Pancreas (tissue), 10 donors: Measurements from ENCODE around the gene PDLIM7. TPM values are rescaled to one million over a fixed set of nuclear protein-coding genes. Genes with fewer than 3 reads are reported as not detected.

Experiments
- ATAC-seq, 4 donors: fragments of 200-7000 bp; cut with Tn5 transposase; one replicate each; pipeline versions ENCODE4 v1.8.0 to v1.9.1; 2020; ENCODE audit warnings: mild to moderate bottlenecking in 4 of 4, moderate library complexity in 4 of 4
- DNase-seq, 6 donors: peaks; one replicate each; pipeline ENCODE4 v3.0.0-alpha.2; 2020
- FAIRE-seq: peaks from 2 replicates; lab custom pipeline; 2012; peaks lifted over from hg19 to GRCh38; lab: Jason Lieb, UNC
- H3K27ac ChIP-seq, 4 donors: fragments of 200-600 bp; sonication (generic); 1 replicate in 3 of 4; 2 replicates in 1 of 4; pipeline versions ENCODE4 v1.5.0 to v1.8.0; 2020
- H3K27me3 ChIP-seq, 4 donors: fragments of 200-600 bp; one replicate each; pipeline ENCODE4 v1.8.0; 2021
- H3K36me3 ChIP-seq, 3 donors: fragments of 200-600 bp; sonication (generic) in 1 of 3; one replicate each; pipeline versions ENCODE4 v1.5.0 to v1.8.0; 2020 to 2021
- H3K4me1 ChIP-seq, 3 donors: fragments of 200-600 bp; one replicate each; pipeline ENCODE4 v1.8.0; 2021
- H3K4me3 ChIP-seq, 4 donors: fragments of 200-600 bp; sonication (generic) in 2 of 4; one replicate each; pipeline versions ENCODE4 v1.5.0 to v1.8.0; 2020 to 2021
- H3K9me3 ChIP-seq, 4 donors: fragments of 200-600 bp; one replicate each; pipeline ENCODE4 v1.8.0; 2021
- WGBS, 2 donors: extraction: QIAGEN DNeasy Blood & Tissue Kit; methylation state at CpG; one replicate each; pipeline ENCODE4 v1.1.7; 2013; 5-methylcytosine and 5-hydroxymethylcytosine counted together
- intact Hi-C, 3 donors: fragments of 100-400 bp; cut with DNase I; formaldehyde crosslinking; loops; one replicate each; pipeline versions ENCODE4 v1.11.1 to v1.14.2; 2022
- polyA plus RNA-seq, 2 donors: library from polyadenylated mRNA; stranded (reverse); fragments of 200-250 nt; gene quantifications; one replicate each; pipeline ENCODE4 v1.2.3, GENCODE V29; 2013
- total RNA-seq, 6 donors: library from RNA; stranded (reverse); fragmentation: NEBNext Ultra II Directional in 4 of 6; extraction: Animal tissue kit (Norgen Biotek cat#: 25700) in 4 of 6; gene quantifications; one replicate each; pipeline versions ENCODE4 v1.2.1 to v1.2.4, GENCODE V29; 2021 to 2023
- TF ChIP-seq, protein P1 (sequence below), 4 donors: fragments of 200-600 bp; sonication (generic) in 3 of 4; IDR thresholded peaks; one replicate each; pipeline versions ENCODE4 v1.5.0 to v1.8.0; 2021; ENCODE audit warnings: antibody characterized with exemption in 4 of 4
- donor health status: healthy with polysubstance abuse.
- donor health status: DM: no; HTN: no; CAD: no; lungs with moderate emphysema.
- donor health status: DM: no; HTN: no; CAD: no.
- donor health status: control.
- donor health status: control.
- donor health status: Bipolar disorder and iron deficiency.
- donor health status: DM: yes; HTN: yes; CAD: no.
- donor health status: DM: no; HTN: no; CAD: no.
- donor health status: DM: no; HTN: no; CAD: no.
- donor health status: DM: yes; HTN: yes; CAD: no.

PDLIM7 gene
- total and polyA plus RNA-seq, 8 donors: 3.9 to 39.9 (median 11.2) TPM

DNA sequence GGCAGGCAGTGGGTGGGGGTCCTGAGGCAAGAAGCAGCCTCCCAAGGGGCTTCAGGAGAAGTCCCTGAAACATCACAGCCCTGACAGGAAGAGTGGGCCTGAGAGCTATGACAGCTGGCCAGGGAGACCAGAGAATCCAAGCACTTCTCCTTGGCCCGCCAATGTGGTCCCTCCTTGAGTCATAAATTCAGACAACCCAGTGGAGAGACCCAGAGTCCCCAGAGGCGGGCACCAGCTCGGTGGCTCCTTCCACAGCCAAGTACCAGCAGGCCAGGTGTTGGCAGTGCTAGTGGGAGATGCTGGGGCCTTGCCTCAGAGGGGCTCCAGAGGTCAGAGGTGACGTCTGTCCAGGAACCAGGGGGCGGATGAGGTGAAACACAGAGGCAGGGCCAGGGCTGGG is 13.8 kb upstream of the PDLIM7 start:
- intact Hi-C loops: loop anchor here in 1 of 3 donors (5.0 kb wide), 1 partner anchor 114 kb away; no protein-coding TSS in a partner anchor
- TF ChIP-seq, protein P1, sequence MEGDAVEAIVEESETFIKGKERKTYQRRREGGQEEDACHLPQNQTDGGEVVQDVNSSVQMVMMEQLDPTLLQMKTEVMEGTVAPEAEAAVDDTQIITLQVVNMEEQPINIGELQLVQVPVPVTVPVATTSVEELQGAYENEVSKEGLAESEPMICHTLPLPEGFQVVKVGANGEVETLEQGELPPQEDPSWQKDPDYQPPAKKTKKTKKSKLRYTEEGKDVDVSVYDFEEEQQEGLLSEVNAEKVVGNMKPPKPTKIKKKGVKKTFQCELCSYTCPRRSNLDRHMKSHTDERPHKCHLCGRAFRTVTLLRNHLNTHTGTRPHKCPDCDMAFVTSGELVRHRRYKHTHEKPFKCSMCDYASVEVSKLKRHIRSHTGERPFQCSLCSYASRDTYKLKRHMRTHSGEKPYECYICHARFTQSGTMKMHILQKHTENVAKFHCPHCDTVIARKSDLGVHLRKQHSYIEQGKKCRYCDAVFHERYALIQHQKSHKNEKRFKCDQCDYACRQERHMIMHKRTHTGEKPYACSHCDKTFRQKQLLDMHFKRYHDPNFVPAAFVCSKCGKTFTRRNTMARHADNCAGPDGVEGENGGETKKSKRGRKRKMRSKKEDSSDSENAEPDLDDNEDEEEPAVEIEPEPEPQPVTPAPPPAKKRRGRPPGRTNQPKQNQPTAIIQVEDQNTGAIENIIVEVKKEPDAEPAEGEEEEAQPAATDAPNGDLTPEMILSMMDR (IDR thresholded peaks at IDR 0.05): no peak
- no peaks in the 10 kb centered on the region for H3K9me3 ChIP-seq
- H3K4me1 ChIP-seq: peaks cover 0 to 11% (median 4%) of the 10 kb centered on the region in 3 donors
- H3K27ac ChIP-seq: peak overlapping the region in 2 of 4 donors; percentile 52 to 54
- peaks cover 0 to 20% (median 16%) of the 10 kb centered on the region in 3 donors for H3K36me3 ChIP-seq
- ATAC-seq (no peak), FAIRE-seq (no peak), DNase-seq (peak in 1 of 6 donors; percentile 55)
- no peak overlapping the region for H3K4me3 ChIP-seq
- 90 to 92% methylated on average over 5 of the region's 5 CpGs for WGBS, 2 donors
- H3K27me3 ChIP-seq: no peaks in the 10 kb centered on the region

DNA sequence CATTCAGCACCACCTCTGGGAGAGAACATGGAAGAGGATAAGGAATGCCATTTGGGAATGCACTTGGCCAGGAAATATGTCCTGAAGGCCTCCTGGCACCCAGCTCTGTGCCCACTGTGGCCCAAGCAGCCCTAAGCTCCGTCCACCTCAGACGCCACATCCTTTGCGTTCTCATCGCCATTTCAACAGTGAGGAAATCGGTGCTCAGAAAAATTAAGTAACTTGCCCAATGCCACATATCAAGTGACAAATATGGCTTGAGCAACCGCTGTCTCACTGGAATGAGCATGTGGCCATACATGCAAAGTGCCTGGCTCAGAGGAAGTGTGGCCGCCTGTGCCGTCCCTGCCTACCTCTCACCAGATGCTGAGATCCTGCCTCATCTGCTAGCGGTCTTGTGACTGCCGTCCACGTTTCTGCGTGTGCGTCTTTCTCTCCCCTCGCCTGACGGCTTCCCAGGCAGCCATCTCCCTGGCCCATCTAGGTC is 13.2 kb upstream of the PDLIM7 start:
- DNase-seq (peak in 1 of 6 donors; percentile 38), FAIRE-seq (no peak), ATAC-seq (peak in 2 of 4 donors; percentile 13 to 31)
- Histone ChIP-seq H3K36me3 (peaks cover 0 to 20% (median 16%) of the 10 kb centered on the region in 3 donors), H3K9me3 (no peaks in the 10 kb centered on the region), H3K27ac (peak overlapping the region in 2 of 4 donors; percentile 40 to 52), H3K4me1 (peaks cover 0 to 5% (median 0%) of the 10 kb centered on the region in 3 donors), H3K4me3 (no peak overlapping the region), H3K27me3 (no peaks in the 10 kb centered on the region)
- intact Hi-C loops: loop anchor here in 1 of 3 donors (5.0 kb wide), 1 partner anchor 113 kb away; no protein-coding TSS in a partner anchor
- TF ChIP-seq, protein P1 (IDR thresholded peaks at IDR 0.05): no peak
- WGBS, 2 donors: 89% methylated on average over 15 of the region's 15 CpGs

- FAIRE-seq: no peak
- Histone ChIP-seq H3K27ac (peak overlapping the region in 2 of 4 donors; percentile 25 to 40), H3K4me1 (peaks cover 0 to under 1% (median 0%) of the 10 kb centered on the region in 3 donors), H3K27me3 (no peaks in the 10 kb centered on the region), H3K9me3 (no peaks in the 10 kb centered on the region), H3K36me3 (peaks cover 0 to 20% (median 16%) of the 10 kb centered on the region in 3 donors), H3K4me3 (peak overlapping the region in 1 of 4 donors; percentile 40)
- peak in 2 of 4 donors; percentile 3 to 20 for ATAC-seq
- intact Hi-C loops: loop anchor here in 1 of 3 donors (5.0 kb wide), 1 partner anchor 113 kb away; no protein-coding TSS in a partner anchor
- TF ChIP-seq, protein P1 (IDR thresholded peaks at IDR 0.05): no peak
- 72 to 73% methylated on average over 11 of the region's 11 CpGs for WGBS, 2 donors
- DNase-seq: peak in 1 of 6 donors; percentile 54
Observed at GRCh38 chr5:177509991-177510566, 12.7 kb upstream of the PDLIM7 start.

- peaks cover 0 to 20% (median 16%) of the 10 kb centered on the region in 3 donors for H3K36me3 ChIP-seq
- TF ChIP-seq, protein P1 (IDR thresholded peaks at IDR 0.05): no peak
- DNase-seq (peak in 2 of 6 donors; percentile 42 to 65), FAIRE-seq (no peak), ATAC-seq (peak; percentile 33 to 73 (median 52))
- peak within 1 kb of the TSS in 2 of 4 donors; percentile 25 to 40 for H3K27ac ChIP-seq
- no peaks in the 10 kb centered on the region for H3K27me3 ChIP-seq
- no peaks in the 10 kb centered on the region for H3K4me1 ChIP-seq
- WGBS, 2 donors: 20 to 31% methylated on average over 13 to 20 of the region's 20 CpGs
- H3K9me3 ChIP-seq: no peaks in the 10 kb centered on the region
- peak within 1 kb of the TSS in 2 of 4 donors; percentile 1 to 40 for H3K4me3 ChIP-seq
- intact Hi-C loops: no loop called here
Observed at GRCh38 chr5:177509381-177509951, 12.1 kb upstream of the PDLIM7 start, which contains the start of gene DOK3. Gene DOK3 (minus strand): TSS chr5:177509826. CDS start chr5:177509540, 286 bp downstream.
